GM20431 (cell line): Measurements from ENCODE around the gene KIF14.
"Not testable (repeated sequence)": the region's sequence is repeated elsewhere in the genome, so short reads cannot be mapped to it uniquely, and the experiment has no call there.

Experiments used
- in situ Hi-C: fragments of 300-500 bp; cut with MseI, MboI; formaldehyde crosslinking; loops from one replicate; pipeline ENCODE4 v1.15.0; 2020; ENCODE audit warnings: low sequenced_read_pairs; ENCODE audit not compliant: unreplicated experiment

Gene KIF14

GRCh38 chr1:200638073-200638472 lies 17.5 kb upstream of the KIF14 start:
- in situ Hi-C loops = no loop called here

DNA sequence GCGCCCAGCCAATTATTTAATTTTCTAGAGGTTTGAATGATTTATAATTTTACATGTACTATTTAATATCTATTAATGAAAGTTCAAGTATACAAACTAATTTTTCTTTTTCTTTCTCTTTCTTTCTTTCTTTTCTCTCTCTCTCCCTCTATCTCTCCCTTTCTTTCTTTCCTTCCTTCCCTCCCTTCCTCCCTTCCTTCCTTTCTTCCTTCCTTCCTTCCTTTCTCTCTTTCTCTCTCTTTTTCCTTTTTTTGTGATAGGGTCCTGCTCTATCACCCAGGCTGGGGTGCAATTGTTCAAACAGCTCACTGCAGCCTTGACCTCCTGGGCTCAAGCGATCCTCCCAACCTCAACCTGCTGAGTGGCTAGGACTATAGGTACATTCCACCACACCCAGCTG lies 16.1 kb upstream of the KIF14 start:
- in situ Hi-C loops = no loop called here

DNA sequence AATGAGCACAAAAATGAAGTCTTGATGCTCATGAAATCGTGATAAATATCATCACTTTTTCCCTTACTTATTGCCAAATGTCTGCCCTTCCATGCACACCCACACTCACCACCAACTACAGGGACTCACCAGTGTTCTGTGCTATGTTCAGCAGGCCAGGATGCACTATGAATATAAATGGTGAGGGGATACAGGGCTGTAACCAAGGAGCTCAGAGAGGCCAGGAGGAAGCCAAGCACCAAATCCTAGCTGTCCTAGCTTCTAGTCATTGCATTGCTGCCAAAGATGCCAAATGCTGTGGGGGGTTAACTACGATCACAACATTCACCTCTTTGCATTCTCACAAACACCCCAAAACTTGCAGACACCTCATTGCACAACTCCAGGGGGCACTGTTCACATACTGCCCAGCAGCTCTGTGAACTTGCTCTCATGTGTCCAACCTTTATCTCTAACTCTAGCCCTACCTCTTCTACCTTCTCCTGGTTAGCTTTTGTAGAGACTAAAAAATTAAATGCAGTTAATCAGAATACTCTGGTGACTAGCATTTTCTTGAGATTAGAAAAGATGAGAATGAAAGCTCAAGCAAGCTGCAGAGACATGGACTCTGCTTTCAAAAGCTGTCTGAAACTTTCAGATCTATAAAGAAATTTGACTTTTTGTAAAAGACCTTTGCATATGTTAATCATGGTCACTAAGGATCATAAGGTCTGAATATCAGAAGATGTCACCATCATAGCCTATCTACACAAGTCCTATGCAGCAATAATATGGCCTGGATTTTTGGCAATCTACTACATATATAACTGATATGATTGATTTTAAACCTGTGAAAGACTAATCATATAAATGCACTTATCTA lies 13.9 kb upstream of the KIF14 start:
- in situ Hi-C loops = no loop called here

DNA sequence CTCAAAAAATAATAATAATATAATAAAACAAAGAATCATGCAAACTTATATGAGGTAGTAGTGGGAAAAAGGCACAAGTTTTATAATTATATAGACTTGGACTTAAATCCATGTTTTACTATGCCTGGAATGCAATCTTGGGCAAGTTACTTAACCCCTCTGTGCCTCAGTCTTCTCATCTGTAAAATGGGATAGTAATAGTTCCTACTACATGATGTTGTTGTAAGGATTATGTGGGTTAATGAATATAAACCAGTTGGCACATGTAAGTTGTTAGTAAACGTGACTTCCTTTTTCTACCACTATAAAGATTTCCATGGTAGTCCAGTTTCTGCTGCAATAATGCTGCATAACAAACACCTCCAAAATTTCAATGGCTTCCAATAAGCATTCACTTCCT lies 10.8 kb upstream of the KIF14 start:
- in situ Hi-C loops = no loop called here

DNA sequence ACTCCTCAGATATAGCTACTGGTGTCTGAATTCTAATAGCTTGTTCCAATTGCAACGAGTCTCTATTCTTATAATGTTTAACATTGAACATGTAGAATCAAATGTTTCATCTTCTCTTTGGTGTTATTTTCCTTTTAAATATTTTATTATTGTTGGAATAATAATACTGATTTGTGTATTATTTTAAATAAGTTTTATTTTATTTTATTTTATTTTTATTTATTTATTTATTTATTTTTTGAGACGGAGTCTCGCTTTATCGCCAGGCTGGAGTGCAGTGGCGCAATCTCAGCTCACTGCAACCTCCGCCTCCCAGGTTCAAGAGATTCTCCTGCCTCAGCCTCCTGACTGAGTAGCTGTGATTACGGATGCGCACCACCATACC lies 10.0 kb upstream of the KIF14 start:
- in situ Hi-C loops = not testable (repeated sequence)

DNA sequence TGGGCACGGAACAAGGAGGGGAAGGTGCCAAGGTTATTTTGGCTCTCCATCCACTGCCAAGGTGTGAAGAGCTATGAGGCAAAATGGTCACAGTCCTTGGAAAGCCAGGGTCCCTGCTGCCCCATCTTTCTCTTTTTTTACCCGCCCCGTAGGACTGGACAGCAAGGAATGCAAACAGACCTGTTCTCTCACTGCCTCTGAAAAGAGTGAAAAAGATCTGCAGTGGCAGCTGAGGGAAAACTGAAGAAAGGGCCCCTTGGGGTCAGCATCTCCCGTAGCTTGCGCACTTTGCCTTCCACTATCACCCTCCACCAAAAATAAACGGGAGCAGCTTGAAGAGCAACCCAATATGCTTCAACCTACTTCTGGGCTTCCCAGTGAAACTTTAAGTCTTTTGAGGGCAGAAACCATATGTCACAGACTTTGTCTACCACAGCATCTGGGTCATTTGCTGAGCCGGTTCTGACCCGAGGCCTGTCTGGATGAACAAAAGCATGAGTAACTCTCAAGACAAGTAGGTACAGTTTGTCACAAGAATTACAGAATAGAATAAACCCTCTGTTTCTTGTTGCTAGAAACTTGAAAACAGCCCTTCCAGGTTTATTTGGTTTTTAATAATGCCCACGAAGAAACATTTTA lies 9.4 kb upstream of the KIF14 start:
- in situ Hi-C loops = no loop called here

DNA sequence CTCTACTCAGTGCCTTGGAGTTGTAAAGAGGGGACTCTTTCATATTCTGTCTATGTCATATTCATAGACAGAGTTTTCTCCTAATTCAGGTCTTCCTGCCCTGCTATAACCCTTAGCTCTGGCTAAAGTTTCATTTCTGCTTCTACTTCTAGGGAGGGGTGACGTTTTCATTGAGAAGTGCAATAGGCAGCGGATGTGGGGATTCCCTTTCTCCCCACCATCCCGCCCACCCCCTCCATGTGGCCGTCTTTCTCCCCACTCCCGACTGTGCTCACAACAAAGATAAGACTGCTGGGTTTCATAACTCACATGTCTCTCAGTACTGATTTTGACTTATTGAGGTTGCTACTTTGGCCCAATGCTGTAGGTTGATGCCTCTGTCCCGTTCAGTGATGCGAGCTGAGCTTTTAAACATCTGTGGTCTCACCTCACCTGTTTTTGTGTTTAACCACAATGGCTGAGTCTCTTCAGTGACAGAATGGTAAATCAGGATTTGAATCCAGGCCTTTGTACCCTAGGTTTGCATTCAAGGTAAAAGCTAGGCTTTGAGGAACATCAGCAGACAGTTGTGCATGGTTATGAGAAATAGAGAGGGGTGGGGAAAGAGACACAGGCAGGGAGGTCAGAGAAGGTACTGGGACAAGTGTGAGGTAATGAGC lies 7.8 kb upstream of the KIF14 start:
- in situ Hi-C loops = no loop called here

DNA sequence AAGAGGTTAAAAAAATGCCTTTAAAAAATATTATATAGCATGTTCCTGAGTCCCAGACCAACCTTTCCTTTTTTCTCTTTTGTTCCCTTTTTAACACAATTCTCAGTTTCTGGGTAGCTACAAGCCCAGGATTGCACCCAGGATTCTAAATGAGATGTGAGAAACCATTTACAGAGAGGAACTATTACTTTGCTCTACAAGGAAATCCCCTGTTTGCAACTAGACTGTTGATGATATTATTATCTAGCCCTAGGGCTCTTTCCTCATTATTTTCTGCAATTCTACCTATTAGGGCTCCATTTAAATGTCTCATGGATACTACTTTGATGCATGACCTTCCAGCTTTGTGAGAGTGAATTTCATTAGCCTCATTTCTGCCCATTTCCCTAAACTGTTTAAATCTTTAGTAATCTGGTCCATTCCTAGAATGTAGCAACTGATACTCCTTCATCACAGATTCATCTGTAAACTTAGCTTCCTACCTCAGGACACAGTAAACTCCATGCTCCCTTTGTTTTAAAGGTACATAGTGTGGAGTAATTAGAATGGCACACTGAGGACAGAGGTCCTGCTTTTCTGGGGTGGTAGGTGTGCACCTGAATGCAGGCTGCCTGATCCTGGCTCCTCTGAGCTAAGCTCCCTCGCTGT lies 7.1 kb upstream of the KIF14 start:
- in situ Hi-C loops = no loop called here

- in situ Hi-C loops = no loop called here
Measured at GRCh38 chr1:200626853-200627534, 6.4 kb upstream of the KIF14 start.

GRCh38 chr1:200625381-200625824 lies 4.9 kb upstream of the KIF14 start:
- in situ Hi-C loops = no loop called here

GRCh38 chr1:200624679-200625335 lies 4.3 kb upstream of the KIF14 start:
- in situ Hi-C loops = loop anchor here (25.0 kb wide), 1 partner anchor 187 kb away; no protein-coding TSS in a partner anchor

DNA sequence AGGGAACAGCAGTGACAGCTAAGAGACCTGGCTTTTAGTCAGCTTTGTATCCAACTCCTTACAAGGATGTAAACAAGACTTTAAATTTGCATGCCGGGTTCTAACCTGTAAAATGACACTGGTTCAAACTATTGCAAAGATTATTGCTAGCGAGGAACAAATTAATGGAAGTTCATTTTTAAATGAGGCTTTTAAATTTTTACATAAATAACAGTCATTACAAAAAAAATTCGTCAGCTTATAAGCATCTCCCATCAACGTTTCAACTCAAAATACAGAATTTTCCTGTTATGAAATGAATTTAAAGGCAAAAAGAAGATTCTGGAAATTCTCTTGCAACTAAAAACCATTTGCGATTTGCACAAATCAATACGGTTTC lies 668 bp downstream of the KIF14 start:
- in situ Hi-C loops = loop anchor here (25.0 kb wide), 1 partner anchor 192 kb away; no protein-coding TSS in a partner anchor

DNA sequence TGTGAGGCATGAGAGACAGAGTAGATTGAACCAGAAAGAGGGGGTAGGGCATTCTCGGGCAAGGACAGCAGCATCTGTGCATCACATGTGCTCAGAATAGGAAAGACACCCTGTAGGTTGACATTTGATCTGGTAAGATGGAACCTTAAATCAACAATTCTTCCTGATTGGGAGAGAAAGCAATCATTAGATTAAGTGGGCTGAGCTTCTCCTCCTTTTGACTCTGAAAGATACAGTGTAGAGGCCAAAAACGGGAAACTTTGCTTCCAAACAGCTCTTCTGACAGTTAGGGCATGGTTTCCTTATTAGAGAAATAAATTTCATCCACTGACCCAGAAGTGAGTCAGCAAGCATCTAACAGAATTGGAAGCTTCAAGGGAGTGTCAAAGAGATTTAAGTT lies 9.7 kb downstream of the KIF14 start:
- in situ Hi-C loops = loop anchor here (25.0 kb wide), 1 partner anchor 201 kb away; no protein-coding TSS in a partner anchor

DNA sequence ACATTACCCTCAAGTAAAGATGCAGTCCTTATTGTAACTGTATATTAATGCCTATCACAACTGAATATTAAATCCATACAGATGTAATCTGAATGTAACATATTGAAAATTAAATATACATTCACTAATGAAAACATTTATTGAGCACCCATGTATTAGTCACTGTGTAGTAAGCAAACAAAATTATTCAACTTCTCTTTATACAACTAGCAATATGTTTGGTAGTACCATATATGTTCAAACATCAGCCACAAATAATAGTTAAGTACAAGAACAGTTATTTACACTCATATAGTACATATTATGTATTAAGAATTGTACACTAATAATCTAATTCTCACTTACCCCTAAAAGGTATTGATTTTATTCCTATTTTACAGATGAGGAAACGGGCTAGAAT lies 17.9 kb downstream of the KIF14 start:
- in situ Hi-C loops = loop anchor here (25.0 kb wide), 1 partner anchor 210 kb away; no protein-coding TSS in a partner anchor

GRCh38 chr1:200590001-200590400 lies 30.6 kb downstream of the KIF14 start:
- in situ Hi-C loops = no loop called here

- in situ Hi-C loops = no loop called here
Measured at GRCh38 chr1:200588698-200589097, 31.9 kb downstream of the KIF14 start.

- in situ Hi-C loops = no loop called here
Measured at GRCh38 chr1:200564319-200564718, 56.2 kb downstream of the KIF14 start.

DNA sequence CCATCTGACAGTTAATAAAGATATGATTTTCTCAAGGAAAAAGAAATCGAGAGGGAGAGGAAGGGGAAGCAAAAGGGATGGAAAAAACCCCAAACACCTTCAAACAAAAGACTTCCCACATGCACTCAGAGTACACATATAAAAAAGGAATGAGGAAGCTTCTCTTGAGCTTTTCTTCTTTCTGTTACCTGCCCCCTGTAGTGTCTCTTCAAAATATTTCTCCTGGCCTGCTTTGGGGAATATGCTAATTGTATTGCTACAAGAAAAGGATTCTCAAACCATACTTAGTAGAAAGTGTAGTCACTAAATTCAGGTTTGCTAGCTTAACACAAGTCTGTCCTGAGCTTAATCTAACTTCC lies 58.7 kb downstream of the KIF14 start:
- in situ Hi-C loops = no loop called here

- in situ Hi-C loops = no loop called here
Measured at GRCh38 chr1:200558866-200559459, 61.6 kb downstream of the KIF14 start.
